ENCODE measurements around the gene NRIP3.
"Not testable (repeated sequence)": the region's sequence is repeated elsewhere in the genome, so short reads cannot be mapped to it uniquely, and the experiment has no call there.

Gene NRIP3

GRCh38 chr11:9015677-9016076 is 11.9 kb upstream of the NRIP3 start:
- peak; percentile 17 for DNase-seq (ENCODE audit: low read depth)

GRCh38 chr11:9014826-9015225 is 11.0 kb upstream of the NRIP3 start:
- no peak for DNase-seq (ENCODE audit: low read depth)

GRCh38 chr11:9013373-9013772 is 9.6 kb upstream of the NRIP3 start:
- no peak for DNase-seq (ENCODE audit: low read depth)

GRCh38 chr11:9009538-9009937 is 5.7 kb upstream of the NRIP3 start:
- not testable (repeated sequence) for DNase-seq (ENCODE audit: low read depth)

GRCh38 chr11:9008661-9009060 is 4.9 kb upstream of the NRIP3 start:
- no peak for DNase-seq (ENCODE audit: low read depth)

GRCh38 chr11:9008011-9008550 is 4.3 kb upstream of the NRIP3 start:
- DNase-seq (ENCODE audit: low read depth), result no peak

- DNase-seq (ENCODE audit: low read depth), result no peak
Observed at GRCh38 chr11:9005087-9005486, 1.3 kb upstream of the NRIP3 start.

GRCh38 chr11:9004183-9004926 is 554 bp upstream of the NRIP3 start:
- DNase-seq (ENCODE audit: low read depth), result no peak

GRCh38 chr11:9002920-9003572 is 755 bp downstream of the NRIP3 start:
- no peak for DNase-seq (ENCODE audit: low read depth)

- no peak for DNase-seq (ENCODE audit: low read depth)
Observed at GRCh38 chr11:9001736-9002135, 2.1 kb downstream of the NRIP3 start.

GRCh38 chr11:8998017-8998416 is 5.8 kb downstream of the NRIP3 start:
- DNase-seq (ENCODE audit: low read depth), result no peak

GRCh38 chr11:8997451-8997850 is 6.3 kb downstream of the NRIP3 start:
- no peak for DNase-seq (ENCODE audit: low read depth)

- DNase-seq (ENCODE audit: low read depth), result no peak
Observed at GRCh38 chr11:8989453-8989852, 14.3 kb downstream of the NRIP3 start.

- DNase-seq (ENCODE audit: low read depth), result no peak
Observed at GRCh38 chr11:8988329-8989234, 15.2 kb downstream of the NRIP3 start.

GRCh38 chr11:8987446-8987845 is 16.4 kb downstream of the NRIP3 start:
- DNase-seq (ENCODE audit: low read depth), result no peak

- DNase-seq (ENCODE audit: low read depth), result not testable (repeated sequence)
Observed at GRCh38 chr11:8986772-8987171, 17.0 kb downstream of the NRIP3 start.

- DNase-seq (ENCODE audit: low read depth), result no peak
Observed at GRCh38 chr11:8985462-8985861, 18.3 kb downstream of the NRIP3 start.

GRCh38 chr11:8983552-8983951 is 20.2 kb downstream of the NRIP3 start:
- DNase-seq (ENCODE audit: low read depth), result no peak

GRCh38 chr11:8980485-8980884 is 23.3 kb downstream of the NRIP3 start:
- DNase-seq (ENCODE audit: low read depth), result no peak

- not testable (repeated sequence) for DNase-seq (ENCODE audit: low read depth)
Observed at GRCh38 chr11:8979365-8979764, 24.4 kb downstream of the NRIP3 start.

GRCh38 chr11:8973121-8973520 is 30.7 kb downstream of the NRIP3 start:
- no peak for DNase-seq (ENCODE audit: low read depth)

GRCh38 chr11:8971924-8972316 is 31.9 kb downstream of the NRIP3 start:
- no peak for DNase-seq (ENCODE audit: low read depth)
